Panc1 (cell line): Measurements from ENCODE around the gene SIX3. TPM values are rescaled to one million over a fixed set of nuclear protein-coding genes. Genes with fewer than 3 reads are reported as not detected.

Source experiments
- ATAC-seq: fragments of 200-7000 bp; cut with Tn5 transposase; 2 replicates; pipeline ENCODE4 v1.9.1; 2020; ENCODE audit warnings: mild to moderate bottlenecking, moderate library complexity
- BruUV-seq: library from RNA; stranded (reverse); fragments of 400-500 nt; replicated peaks from 2 replicates; lab custom pipeline; 2021; lab: Mats Ljungman, UMichigan
- CTCF ChIA-PET: fragments of 300-600 bp; sonication (Branson Sonifier 250); formaldehyde crosslinking; loops from one replicate; lab custom pipeline; 2022; ENCODE audit warnings: antibody characterized with exemption; lab: Charles Lee
- POLR2A ChIA-PET: fragments of 300-600 bp; sonication (Branson Sonifier 250); formaldehyde crosslinking; loops from one replicate; lab custom pipeline; 2022; ENCODE audit warnings: antibody characterized with exemption; lab: Charles Lee
- DNase-seq: peaks from one replicate; pipeline ENCODE4 v3.0.0-alpha.2; 2010; ENCODE audit warnings: low read depth, low spot score
- H3K27ac ChIP-seq: 2 replicates; pipeline ENCODE4 v1.5.1; 2011; ENCODE audit warnings: mild to moderate bottlenecking, low read length, inconsistent platforms
- H3K27me3 ChIP-seq: fragments of 200-500 bp; sonication (Bioruptor generic); 2 replicates; pipeline ENCODE4 v1.6.0; 2014; ENCODE audit warnings: low read length, inconsistent platforms; ENCODE audit not compliant: control insufficient read depth, insufficient read depth
- H3K36me3 ChIP-seq: fragments of 200-500 bp; sonication (Bioruptor generic); 2 replicates; pipeline ENCODE4 v1.5.1; 2014; ENCODE audit warnings: inconsistent platforms, mild to moderate bottlenecking, low read length, moderate library complexity; ENCODE audit not compliant: control insufficient read depth, insufficient read depth
- H3K4me1 ChIP-seq: 2 replicates; pipeline ENCODE4 v1.5.1; 2011; ENCODE audit warnings: inconsistent platforms, mild to moderate bottlenecking, low read length, moderate library complexity; ENCODE audit not compliant: control insufficient read depth, insufficient read depth
- H3K4me3 ChIP-seq, 2 experiments: 2 replicates each; pipeline ENCODE4 v1.5.1; 2011 to 2012; ENCODE audit warnings: low read depth in 2 of 2, low read length in 2 of 2, mild to moderate bottlenecking in 2 of 2, inconsistent platforms in 1 of 2, moderate library complexity in 1 of 2
- H3K9me3 ChIP-seq: fragments of 200-500 bp; sonication (Bioruptor generic); 2 replicates; pipeline ENCODE4 v1.5.1; 2014; ENCODE audit warnings: low read depth, mild to moderate bottlenecking, inconsistent platforms, low read length, moderate library complexity; ENCODE audit not compliant: control insufficient read depth, insufficient read depth
- CTCF ChIP-seq: fragments of 450-650 bp; IDR thresholded peaks from 2 replicates; pipeline ENCODE4 v1.5.1; 2017; ENCODE audit warnings: mild to moderate bottlenecking
- POLR2AphosphoS5 ChIP-seq: IDR thresholded peaks from 2 replicates; pipeline ENCODE4 v1.6.1; 2012; ENCODE audit warnings: mild to moderate bottlenecking, low read depth, low read length, moderate library complexity
- REST ChIP-seq, 2 experiments: IDR thresholded peaks; 2 replicates each; pipeline ENCODE4 v1.6.1; 2011 to 2012; ENCODE audit warnings: low read depth in 2 of 2, control low read depth in 1 of 2, low read length in 1 of 2, mild to moderate bottlenecking in 1 of 2, moderate library complexity in 1 of 2; ENCODE audit not compliant: insufficient read depth in 1 of 2
- SIN3A ChIP-seq: IDR thresholded peaks from 2 replicates; pipeline ENCODE4 v1.6.1; 2012; ENCODE audit warnings: low read depth, mild to moderate bottlenecking, low read length, moderate library complexity, borderline replicate concordance; ENCODE audit not compliant: insufficient read depth
- TCF7L2 ChIP-seq: IDR thresholded peaks from 2 replicates; pipeline ENCODE4 v1.6.1; 2011; ENCODE audit warnings: mild to moderate bottlenecking, low read depth, low read length, inconsistent platforms
- in situ Hi-C: cut with HindIII; loops from 2 replicates; pipeline ENCODE4 v1.10.0; 2016; ENCODE audit warnings: low sequenced_read_pairs, low pct_unique_long_range_greater_than_20kb
- intact Hi-C: fragments of 100-400 bp; cut with micrococcal nuclease; formaldehyde crosslinking; loops from one replicate; pipeline ENCODE4 v1.10.0; 2022; ENCODE audit not compliant: unreplicated experiment
- total RNA-seq: library from RNA; stranded (reverse); gene quantifications from one replicate; pipeline ENCODE4 v1.2.1, GENCODE V29; 2021; ENCODE audit not compliant: unreplicated experiment

SIX3 gene
- total RNA-seq, 1 experiment from 2014 or later: 0.21 TPM

- in situ Hi-C loops (no loop called here), intact Hi-C loops (no loop called here)
- H3K27me3 ChIP-seq: no peaks in the 10 kb centered on the region; the same call in 1 of the 2 replicates
- DNase-seq (no peak), ATAC-seq (no peak)
- BruUV-seq: no TSS peak
- POLR2A ChIA-PET: no interaction called here
- H3K27ac ChIP-seq: no peak overlapping the region
- no peaks in the 10 kb centered on the region for H3K4me1 ChIP-seq
- no peaks in the 10 kb centered on the region; the same call in 1 of the 2 replicates for H3K9me3 ChIP-seq
- CTCF ChIA-PET: no interaction called here
- H3K4me3 ChIP-seq: no peak overlapping the region
- TF ChIP-seq TCF7L2 (no peak), CTCF (no peak), POLR2AphosphoS5 (no peak), SIN3A (no peak), REST (IDR thresholded peaks at IDR 0.05; ENCODE audit: insufficient read depth in 1 of 2, low read depth in 2 of 2, low read length in 1 of 2) (no peak)
- H3K36me3 ChIP-seq: no peaks in the 10 kb centered on the region
Observed at GRCh38 chr2:44894058-44894457, 47.4 kb upstream of the SIX3 start.

GRCh38 chr2:44895061-44895460, 46.4 kb upstream of the SIX3 start:
- in situ Hi-C loops (no loop called here), intact Hi-C loops (no loop called here)
- H3K4me1 ChIP-seq: no peaks in the 10 kb centered on the region
- TF ChIP-seq SIN3A (no peak), POLR2AphosphoS5 (no peak), CTCF (no peak), TCF7L2 (no peak), REST (IDR thresholded peaks at IDR 0.05; ENCODE audit: insufficient read depth in 1 of 2, low read depth in 2 of 2, low read length in 1 of 2) (no peak)
- CTCF ChIA-PET: no interaction called here
- BruUV-seq: no TSS peak
- DNase-seq: no peak
- H3K27ac ChIP-seq: no peak overlapping the region
- POLR2A ChIA-PET: no interaction called here
- H3K4me3 ChIP-seq: no peak overlapping the region
- peaks cover 5% of the 10 kb centered on the region; the same call in 1 of the 2 replicates for H3K27me3 ChIP-seq
- H3K36me3 ChIP-seq: no peaks in the 10 kb centered on the region
- no peaks in the 10 kb centered on the region; the same call in 1 of the 2 replicates for H3K9me3 ChIP-seq
- no peak for ATAC-seq
